Transverse colon (tissue), 4 donors: Measurements from ENCODE around the gene CCDC88A.

Source experiments
- CTCF ChIP-seq, 5 experiments: fragments of 200-600 bp in 3 of 5; fragments of 450-650 bp in 2 of 5; sonication (generic) in 3 of 5; IDR thresholded peaks; 1 replicate in 2 of 5; 2 replicates in 3 of 5; pipeline ENCODE4 v1.5.1; 2016 to 2017; ENCODE audit warnings: antibody characterized with exemption in 5 of 5, inconsistent platforms in 3 of 5, mild to moderate bottlenecking in 2 of 5, moderate library complexity in 1 of 5
- EP300 ChIP-seq: sonication (generic); formaldehyde crosslinking; IDR thresholded peaks from one replicate; pipeline ENCODE4 v1.6.1; 2017; ENCODE audit warnings: antibody characterized with exemption, low read depth
- POLR2A ChIP-seq: fragments of 450-650 bp; IDR thresholded peaks from one replicate; pipeline ENCODE4 v1.6.1; 2016; ENCODE audit warnings: antibody characterized with exemption, mild to moderate bottlenecking, moderate library complexity
- POLR2AphosphoS5 ChIP-seq, 3 donors: sonication (generic); formaldehyde crosslinking; IDR thresholded peaks; one replicate each; pipeline ENCODE4 v1.6.1; 2016; ENCODE audit warnings: antibody characterized with exemption in 3 of 3

GRCh38 chr2:55430211-55430975 is 10.7 kb upstream of the CCDC88A start:
- no peak for TF ChIP-seq CTCF (IDR thresholded peaks at IDR 0.05)
- TF ChIP-seq POLR2AphosphoS5 (IDR thresholded peaks at IDR 0.05), result no peak
- TF ChIP-seq EP300, result no peak
- no peak for TF ChIP-seq POLR2A
